ENCODE measurements around the gene CD276. TPM values are rescaled to one million over a fixed set of nuclear protein-coding genes. Genes with fewer than 3 reads are reported as not detected.
"Not testable (repeated sequence)": the region's sequence is repeated elsewhere in the genome, so short reads cannot be mapped to it uniquely, and the experiment has no call there.

The CD276 gene
- polyA plus RNA-seq, 1 donor from 2014 or later = 70.4 TPM

- H3K79me2 ChIP-seq (replicated peaks; ENCODE audit: insufficient read depth, low read length) = peaks cover 17% of the 10 kb centered on the region
- H3K27me3 ChIP-seq (ENCODE audit: insufficient read depth, low read depth, low read length); H3K9me3 ChIP-seq (ENCODE audit: low read length); H3K36me3 ChIP-seq (ENCODE audit: insufficient read depth, low read length); H3K27ac ChIP-seq (ENCODE audit: low read length); H4K20me1 ChIP-seq (ENCODE audit: insufficient read depth); H3K4me3 ChIP-seq (ENCODE audit: low read length); H3K4me2 ChIP-seq (ENCODE audit: low read length); H3K9ac ChIP-seq (ENCODE audit: low read length); H3K9me2 ChIP-seq (ENCODE audit: insufficient read depth, low read length); H2AFZ ChIP-seq (ENCODE audit: low read depth, low read length); H3F3A ChIP-seq (ENCODE audit: insufficient read depth, low read length, poor library complexity, severe bottlenecking): not testable (repeated sequence)
Measured at GRCh38 chr15:73703601-73704000, 19.4 kb downstream of the CD276 start.

GRCh38 chr15:73704142-73704868, 20.1 kb downstream of the CD276 start:
- not testable (repeated sequence) for H3K27ac ChIP-seq (ENCODE audit: low read length); H4K20me1 ChIP-seq (ENCODE audit: insufficient read depth); H3K9me2 ChIP-seq (ENCODE audit: insufficient read depth, low read length); H3K4me3 ChIP-seq (ENCODE audit: low read length); H3K4me2 ChIP-seq (ENCODE audit: low read length); H2AFZ ChIP-seq (ENCODE audit: low read depth, low read length); H3K36me3 ChIP-seq (ENCODE audit: insufficient read depth, low read length); H3K9me3 ChIP-seq (ENCODE audit: low read length); H3K9ac ChIP-seq (ENCODE audit: low read length); H3F3A ChIP-seq (ENCODE audit: insufficient read depth, low read length, poor library complexity, severe bottlenecking); H3K27me3 ChIP-seq (ENCODE audit: insufficient read depth, low read depth, low read length)
- H3K79me2 ChIP-seq (replicated peaks; ENCODE audit: insufficient read depth, low read length) = peaks cover 14% of the 10 kb centered on the region

- Histone ChIP-seq H3K9ac (ENCODE audit: low read length) (no peak overlapping the region), H3K9me3 (ENCODE audit: low read length) (no peaks in the 10 kb centered on the region), H3F3A (ENCODE audit: insufficient read depth, low read length, poor library complexity, severe bottlenecking) (no peaks in the 10 kb centered on the region), H3K4me2 (ENCODE audit: low read length) (no peak overlapping the region), H3K79me2 (replicated peaks; ENCODE audit: insufficient read depth, low read length) (peaks cover 6% of the 10 kb centered on the region), H3K27me3 (ENCODE audit: insufficient read depth, low read depth, low read length) (no peaks in the 10 kb centered on the region), H3K4me3 (ENCODE audit: low read length) (no peak overlapping the region), H3K27ac (ENCODE audit: low read length) (no peak overlapping the region), H3K9me2 (ENCODE audit: insufficient read depth, low read length) (no peaks in the 10 kb centered on the region), H4K20me1 (ENCODE audit: insufficient read depth) (no peaks in the 10 kb centered on the region), H3K36me3 (ENCODE audit: insufficient read depth, low read length) (no peaks in the 10 kb centered on the region), H2AFZ (ENCODE audit: low read depth, low read length) (no peak overlapping the region)
- TF ChIP-seq EZH2 (IDR thresholded peaks at IDR 0.05; ENCODE audit: borderline replicate concordance, insufficient read depth, low read length, poor library complexity, severe bottlenecking) = no peak
- TF ChIP-seq REST (IDR thresholded peaks at IDR 0.05; ENCODE audit: borderline replicate concordance) = no peak
- TF ChIP-seq CTCF (IDR thresholded peaks at IDR 0.05; ENCODE audit: poor library complexity, severe bottlenecking) = peak; percentile 81
- TF ChIP-seq MXI1 (conservative IDR thresholded peaks at IDR 0.05; ENCODE audit: poor library complexity, severe bottlenecking) = no peak
- TF ChIP-seq POLR2AphosphoS5 (IDR thresholded peaks at IDR 0.05) = no peak
- no peak for TF ChIP-seq EP300 (conservative IDR thresholded peaks at IDR 0.05; ENCODE audit: poor library complexity, severe bottlenecking)
- TF ChIP-seq SMC3 (conservative IDR thresholded peaks at IDR 0.05; ENCODE audit: poor library complexity) = peak; percentile 83
- TF ChIP-seq RAD21 (conservative IDR thresholded peaks at IDR 0.05) = peak; percentile 75
Measured at GRCh38 chr15:73704869-73705645, 20.9 kb downstream of the CD276 start.
